ENCODE results near the gene TFCP2L1.
A peak's percentile ranks its signal among the peaks of the same experiment; 100 is the strongest.
"Not testable (repeated sequence)": the region's sequence is repeated elsewhere in the genome, so short reads cannot be mapped to it uniquely, and the experiment has no call there.

TFCP2L1 gene

GRCh38 chr2:121295911-121296650 is 11.1 kb upstream of the TFCP2L1 start:
- DNase-seq (ENCODE audit: low read depth) = no peak

DNA sequence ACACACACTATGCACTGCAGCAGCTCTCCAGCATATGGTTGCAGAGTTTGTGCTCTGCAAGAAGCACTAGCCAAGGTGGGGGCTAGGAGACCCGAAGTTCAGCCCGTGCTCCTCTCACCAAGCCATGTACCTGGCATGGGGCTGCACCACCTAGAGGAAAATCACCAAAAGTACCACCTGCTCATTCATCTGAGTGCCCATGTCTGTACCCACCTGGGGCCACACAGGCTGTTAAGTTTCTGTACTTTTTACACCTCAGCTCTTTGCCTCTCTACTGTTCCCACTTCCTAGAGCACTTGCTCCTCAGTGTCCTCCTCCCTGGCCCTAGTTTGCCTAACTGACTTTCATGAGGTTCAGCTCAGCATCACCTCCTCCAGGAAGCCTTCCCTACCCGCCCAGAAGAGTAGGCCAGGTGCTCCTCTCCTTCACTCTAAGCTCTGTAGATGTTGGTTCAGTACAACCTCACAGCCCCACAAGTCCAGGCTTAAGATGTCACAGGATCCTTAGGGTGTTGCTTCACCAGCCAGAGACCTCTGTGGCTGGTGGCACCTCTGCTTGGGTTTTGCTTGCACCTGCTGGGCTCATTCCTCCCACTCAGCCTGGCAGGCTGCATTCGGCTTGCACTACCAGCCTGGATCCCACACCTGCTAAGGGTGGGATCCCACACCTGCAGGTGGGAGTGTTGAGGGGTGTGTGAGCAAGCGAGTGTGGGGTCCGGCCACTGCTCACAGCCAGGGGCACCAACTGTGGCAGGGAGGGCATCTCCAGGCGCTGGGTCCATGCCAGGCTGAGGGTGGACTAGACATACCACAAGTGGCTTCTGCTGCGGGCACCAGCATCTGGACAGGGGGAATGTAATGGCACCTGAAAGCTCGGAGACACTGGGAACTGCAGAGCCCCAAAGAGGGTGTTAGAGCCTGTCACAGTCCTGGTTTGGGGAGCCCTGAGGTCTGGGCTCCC is 10.2 kb upstream of the TFCP2L1 start:
- no peak for DNase-seq (ENCODE audit: low read depth)

DNA sequence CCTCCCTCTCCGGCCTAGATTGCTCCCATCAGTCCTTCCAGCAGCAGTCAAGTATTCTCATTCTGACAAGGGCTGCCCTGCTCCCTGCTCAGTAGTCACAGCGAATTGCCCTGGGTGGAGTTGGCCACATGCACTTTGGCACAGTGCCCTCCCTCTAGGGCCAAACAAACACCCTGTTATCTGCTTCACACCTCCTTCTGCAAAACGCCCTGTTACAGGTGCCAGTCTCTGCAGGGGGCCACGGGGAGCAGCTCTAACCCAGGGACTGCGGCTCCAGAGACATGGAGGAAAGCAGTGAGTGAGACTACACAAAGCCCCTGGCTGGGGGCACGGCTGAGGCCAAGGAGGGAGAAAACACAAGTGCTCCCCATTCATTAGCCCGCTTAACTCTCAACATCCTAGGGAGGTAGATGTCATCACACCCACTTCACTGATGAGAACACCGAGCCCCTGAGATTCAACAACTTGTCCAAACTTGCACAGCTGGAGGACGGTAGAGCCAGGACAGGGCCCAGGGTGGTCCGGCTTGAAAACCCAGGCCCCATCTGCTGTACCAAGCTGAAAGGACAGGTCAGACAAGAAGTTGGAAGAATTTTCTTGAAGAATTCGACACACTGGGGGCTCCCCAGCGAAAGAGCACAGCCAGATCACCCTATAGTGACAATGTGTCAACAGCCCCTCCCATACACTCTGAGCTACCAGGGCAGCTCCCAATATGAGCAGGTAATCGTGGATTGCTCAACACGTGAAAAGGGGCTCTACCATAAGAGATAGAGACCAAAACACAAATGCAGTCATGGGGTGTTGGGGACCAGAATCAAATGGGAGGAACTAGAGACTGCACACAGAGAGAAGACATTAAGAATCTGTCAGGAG is 8.7 kb upstream of the TFCP2L1 start:
- DNase-seq (ENCODE audit: low read depth) = no peak

GRCh38 chr2:121291251-121291580 is 6.2 kb upstream of the TFCP2L1 start:
- DNase-seq (ENCODE audit: low read depth) = no peak

- DNase-seq (ENCODE audit: low read depth) = no peak
These were observed 4.3 kb upstream of the TFCP2L1 start for GRCh38 chr2:121289271-121289670.

GRCh38 chr2:121288454-121289231 is 3.6 kb upstream of the TFCP2L1 start:
- DNase-seq (ENCODE audit: low read depth) = no peak

GRCh38 chr2:121287956-121288355 is 3.0 kb upstream of the TFCP2L1 start:
- DNase-seq (ENCODE audit: low read depth) = no peak

GRCh38 chr2:121287146-121287798 is 2.3 kb upstream of the TFCP2L1 start:
- DNase-seq (ENCODE audit: low read depth) = peak; percentile 33

- DNase-seq (ENCODE audit: low read depth) = no peak
These were observed 1.5 kb upstream of the TFCP2L1 start for GRCh38 chr2:121286506-121286905.

DNA sequence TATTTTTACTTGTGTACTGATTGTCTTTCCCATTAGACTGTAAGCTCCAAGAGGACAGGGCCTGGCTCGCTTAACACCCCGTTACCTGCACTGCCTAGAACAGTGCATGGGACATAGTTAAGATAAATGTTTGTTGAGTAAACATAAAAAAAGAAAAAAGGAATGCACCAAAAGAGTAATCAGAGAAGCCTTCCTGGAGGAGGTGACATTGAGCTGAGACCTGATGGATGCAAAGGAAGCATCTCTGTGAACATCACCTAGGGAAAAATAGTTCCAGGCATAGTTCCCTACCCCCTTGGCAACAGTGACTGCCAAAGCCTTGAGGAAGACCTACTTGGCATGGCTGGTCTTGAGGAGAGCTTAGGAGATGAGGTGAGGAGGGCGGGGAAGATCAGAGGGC is 924 bp upstream of the TFCP2L1 start:
- DNase-seq (ENCODE audit: low read depth) = no peak

DNA sequence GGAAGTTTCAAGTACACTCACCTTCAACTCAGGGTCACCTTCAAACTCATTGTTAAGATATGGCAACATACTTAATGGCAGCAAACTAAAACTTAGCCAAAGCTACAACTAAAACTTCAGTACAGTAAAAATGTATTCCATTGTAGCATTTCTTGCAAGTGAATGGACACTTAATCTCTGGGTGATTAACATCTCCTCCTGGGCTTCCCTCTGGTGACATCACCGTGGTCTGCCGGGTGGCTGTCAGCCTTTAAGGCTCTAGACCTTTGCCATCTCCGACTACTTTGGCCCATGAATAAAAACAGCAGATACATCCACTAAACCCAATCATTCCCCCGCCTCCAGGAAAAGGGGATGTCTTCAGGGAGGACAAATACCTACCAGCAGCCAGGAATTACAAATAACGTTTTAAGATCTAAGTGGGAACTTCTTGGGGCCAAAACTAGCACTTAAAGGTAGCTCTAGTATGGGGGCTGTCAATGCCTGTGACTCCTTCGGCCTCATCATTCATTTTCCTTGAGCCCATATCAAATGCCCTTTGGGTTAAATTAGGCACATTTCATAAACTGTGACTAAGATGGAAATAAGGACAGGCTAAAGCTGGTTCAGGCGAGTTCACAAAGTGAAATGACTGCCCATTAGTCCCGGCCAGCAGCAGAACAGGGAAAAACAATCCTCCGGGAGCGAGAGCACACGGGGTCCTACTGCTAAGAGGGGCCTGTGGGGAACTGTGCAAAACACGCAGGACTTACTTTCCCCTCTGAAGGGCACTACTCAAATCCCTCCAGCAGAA is 1.1 kb downstream of the TFCP2L1 start:
- DNase-seq (ENCODE audit: low read depth) = no peak

DNA sequence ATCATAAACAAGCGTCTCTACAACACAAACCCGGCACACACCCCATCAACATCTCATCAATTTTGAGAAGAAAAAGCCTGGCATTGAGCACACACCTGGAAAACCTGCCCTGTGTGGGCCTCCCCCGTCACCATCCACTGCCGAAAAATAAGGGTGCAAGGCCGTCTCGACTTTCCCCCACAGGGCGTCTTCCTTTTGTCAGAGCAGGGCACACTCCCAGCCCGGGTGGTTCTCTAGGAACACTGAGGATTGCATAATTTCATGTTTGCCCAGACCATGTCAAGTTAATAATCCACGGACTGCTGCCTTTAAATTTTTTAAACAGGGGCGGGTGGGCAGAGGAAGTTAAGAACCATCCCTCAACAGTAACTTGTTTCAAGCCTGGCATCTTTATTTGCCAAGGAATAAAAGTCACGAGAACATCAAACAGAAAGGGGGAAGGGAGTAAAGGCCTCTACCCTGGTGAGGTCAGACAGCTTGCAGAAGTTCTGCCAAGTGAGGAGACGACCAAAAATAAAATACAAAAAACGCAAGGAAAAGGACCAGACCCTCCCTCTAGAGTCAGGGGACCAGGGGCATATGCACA is 2.1 kb downstream of the TFCP2L1 start:
- no peak for DNase-seq (ENCODE audit: low read depth)

- no peak for DNase-seq (ENCODE audit: low read depth)
These were observed 3.3 kb downstream of the TFCP2L1 start for GRCh38 chr2:121281694-121282093.

GRCh38 chr2:121281107-121281506 is 3.9 kb downstream of the TFCP2L1 start:
- DNase-seq (ENCODE audit: low read depth) = no peak

DNA sequence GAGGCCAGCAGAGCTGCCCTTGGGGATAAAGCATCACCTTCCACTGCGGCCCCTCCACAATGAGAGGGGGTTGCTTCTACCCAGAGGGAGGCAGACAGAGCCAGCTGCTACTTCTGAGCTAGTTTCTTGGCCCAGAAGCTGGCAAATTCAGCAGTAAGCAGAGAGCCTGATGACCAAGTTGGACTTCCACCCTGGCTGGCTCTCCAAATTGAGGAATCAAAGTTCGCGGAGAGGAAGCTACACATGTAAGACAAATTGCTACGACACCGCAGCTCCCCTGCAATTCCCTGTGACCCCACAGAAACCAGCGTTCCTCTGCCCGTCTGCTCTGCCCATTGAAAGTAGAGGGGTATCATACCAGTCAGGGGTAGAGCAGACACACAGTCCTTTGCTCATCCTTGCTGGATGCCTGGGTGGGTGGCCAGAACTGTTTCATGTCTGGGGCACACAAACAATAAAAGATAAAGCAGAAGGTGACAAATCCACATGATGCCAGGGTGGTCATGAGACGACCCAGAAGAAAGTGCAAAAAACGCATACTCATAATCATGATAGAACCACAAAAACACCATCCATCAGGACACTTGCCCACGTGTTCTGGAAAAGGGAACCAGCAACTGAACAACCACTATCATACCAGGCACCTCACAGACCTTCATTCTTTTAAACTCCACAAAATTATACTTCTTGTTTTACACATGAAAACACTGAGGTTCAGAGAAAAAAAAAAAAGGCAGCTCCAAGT is 5.4 kb downstream of the TFCP2L1 start:
- DNase-seq (ENCODE audit: low read depth) = no peak

GRCh38 chr2:121276341-121276740 is 8.7 kb downstream of the TFCP2L1 start:
- DNase-seq (ENCODE audit: low read depth) = no peak

DNA sequence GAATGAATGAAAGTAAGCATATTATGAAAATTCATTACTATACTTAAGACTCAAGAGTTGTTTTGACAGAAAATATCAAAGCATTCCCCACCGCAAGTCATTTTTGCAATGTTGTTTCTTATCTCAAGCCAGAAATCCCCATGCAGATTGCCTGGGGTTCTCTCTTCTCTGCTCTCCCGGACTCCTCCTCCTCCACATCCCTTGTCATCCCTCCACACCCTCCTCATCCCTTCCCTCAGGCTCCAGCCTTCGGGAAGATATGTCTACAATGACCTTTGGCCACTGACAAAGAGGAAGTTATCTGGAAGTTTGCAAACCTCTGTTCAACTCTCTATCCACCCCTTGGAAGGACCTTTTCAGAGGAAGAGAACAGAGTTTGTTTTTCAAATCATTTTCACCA is 11.9 kb downstream of the TFCP2L1 start:
- DNase-seq (ENCODE audit: low read depth) = no peak

- DNase-seq (ENCODE audit: low read depth) = no peak
These were observed 12.4 kb downstream of the TFCP2L1 start for GRCh38 chr2:121272596-121272995.

DNA sequence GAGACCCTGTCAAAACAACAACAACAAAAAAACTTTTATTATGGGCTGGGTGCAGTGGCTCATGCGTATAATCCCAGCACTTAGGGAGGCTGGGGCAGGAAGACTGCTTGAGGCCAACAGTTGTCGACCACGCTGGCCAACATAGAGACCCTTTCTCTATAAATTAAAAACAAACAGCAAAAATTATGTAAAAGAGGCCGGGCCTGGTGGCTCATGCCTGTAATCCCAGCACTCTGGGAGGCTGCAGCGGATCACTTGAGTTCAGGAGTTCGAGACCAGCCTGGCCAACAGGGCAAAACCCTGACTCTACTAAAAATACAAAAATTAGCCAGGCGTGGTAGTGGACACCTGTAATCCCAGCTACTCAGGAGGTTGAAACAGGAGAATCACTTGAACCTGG is 15.6 kb downstream of the TFCP2L1 start:
- not testable (repeated sequence) for DNase-seq (ENCODE audit: low read depth)

Data from CMK (cell line).